ENCODE data around the gene SMIM45.

Gene SMIM45

GRCh38 chr22:41969110-41969646 lies 17.2 kb downstream of the SMIM45 start, which contains the start of gene SEPTIN3:
SEPTIN3 (plus strand) TSS chr22:41969443; CDS start chr22:41971493, 2,050 bp downstream.
- ChIA-PET CTCF (interaction anchor here (0.8 to 2.4 kb wide), 7 partner anchors 9 to 148 kb away, joined by 3 to 16 read pairs (median 4); partner anchors contain the start of genes CENPM and NDUFA6), POLR2A (interaction anchor here (0.6 to 3.2 kb wide), 4 partner anchors 15 to 410 kb away, joined by 3 to 11 read pairs (median 6); partner anchors contain the start of genes CENPM and NDUFA6)
- H3K27ac ChIP-seq (ENCODE audit: extremely low read depth, low read depth, low read length) = no peak within 1 kb of the TSS
- H3K36me3 ChIP-seq (ENCODE audit: control insufficient read depth in 2 of 2, insufficient read depth in 1 of 2, low read length in 2 of 2) = no peaks in the 10 kb centered on the region
- H3K9me3 ChIP-seq (ENCODE audit: control insufficient read depth, insufficient read depth, low read depth, low read length) = no peaks in the 10 kb centered on the region
- H3K4me1 ChIP-seq (ENCODE audit: control insufficient read depth, insufficient read depth, low read length) = peaks cover 11% of the 10 kb centered on the region
- no peak within 1 kb of the TSS for H3K4me3 ChIP-seq (ENCODE audit: low read depth, low read length)
- no peak for TF ChIP-seq ZNF292 (tag by site-specific recombination; IDR thresholded peaks at IDR 0.05; ENCODE audit: borderline replicate concordance, low read depth)
- TF ChIP-seq ZNF404 (tag by site-specific recombination; IDR thresholded peaks at IDR 0.05) = no peak
- TF ChIP-seq SALL2 (tag by site-specific recombination; IDR thresholded peaks at IDR 0.05; ENCODE audit: borderline replicate concordance) = no peak
- no peak for TF ChIP-seq HOXD13 (CRISPR knock-in tag; IDR thresholded peaks at IDR 0.05; ENCODE audit: borderline replicate concordance)
- no peak for TF ChIP-seq ZNF423 (tag by site-specific recombination; IDR thresholded peaks at IDR 0.05)
- TF ChIP-seq EGR2 (tag by site-specific recombination; IDR thresholded peaks at IDR 0.05; ENCODE audit: low read depth) = peak; percentile 42; the same call in 1 of the 2 replicates
- TF ChIP-seq ZNF707 (tag by site-specific recombination; IDR thresholded peaks at IDR 0.05) = no peak
- no peak for TF ChIP-seq ZBTB11 (tag by site-specific recombination; conservative IDR thresholded peaks at IDR 0.05; ENCODE audit: low read depth)
- no peak for TF ChIP-seq ZNF76 (tag by site-specific recombination; IDR thresholded peaks at IDR 0.05; ENCODE audit: borderline replicate concordance, low read depth)
- TF ChIP-seq ZNF449 (tag by site-specific recombination; IDR thresholded peaks at IDR 0.05) = peak; percentile 37
- peak; percentile 81 for TF ChIP-seq GLIS1 (tag by site-specific recombination; IDR thresholded peaks at IDR 0.05)
- TF ChIP-seq ZBTB6 (tag by site-specific recombination; IDR thresholded peaks at IDR 0.05) = no peak
- TF ChIP-seq ZNF398 (tag by site-specific recombination; IDR thresholded peaks at IDR 0.05) = no peak
- TF ChIP-seq ZFHX2 (tag by site-specific recombination; conservative IDR thresholded peaks at IDR 0.05) = peak; percentile 78
- TF ChIP-seq ZNF561 (tag by site-specific recombination; IDR thresholded peaks at IDR 0.05; ENCODE audit: borderline replicate concordance) = no peak
- no peak for TF ChIP-seq ZNF626 (tag by site-specific recombination; IDR thresholded peaks at IDR 0.05)
- peak; percentile 77 for TF ChIP-seq ZIC2 (tag by site-specific recombination; IDR thresholded peaks at IDR 0.05)
- no peak for TF ChIP-seq ZNF19 (tag by site-specific recombination; IDR thresholded peaks at IDR 0.05; ENCODE audit: low read depth)
- no peak for TF ChIP-seq BCL6B (tag by site-specific recombination; IDR thresholded peaks at IDR 0.05)
- TF ChIP-seq ZNF155 (tag by site-specific recombination; IDR thresholded peaks at IDR 0.05) = no peak
- TF ChIP-seq ZNF514 (tag by site-specific recombination; IDR thresholded peaks at IDR 0.05) = no peak
- no peak for TF ChIP-seq INSM2 (tag by site-specific recombination; IDR thresholded peaks at IDR 0.05)
- TF ChIP-seq WT1 (tag by site-specific recombination; IDR thresholded peaks at IDR 0.05) = 0 out of 2 replicates have a peak, but pooled peaks have one; percentile 25
- no peak for TF ChIP-seq SP2 (tag by site-specific recombination; IDR thresholded peaks at IDR 0.05)
- no peak for TF ChIP-seq ZNF18 (tag by site-specific recombination; IDR thresholded peaks at IDR 0.05)
